ENCODE results near the gene LIAS. TPM values are rescaled to one million over a fixed set of nuclear protein-coding genes. Genes with fewer than 3 reads are reported as not detected.

The LIAS gene
- total and polyA plus RNA-seq, 2 of the 13 experiments (the other 11 are each of a cell fraction or from before 2014, with no cell fraction given), result 16.0 to 16.6 TPM

Small RNAs within 50 kb of the gene (microRNA-seq; reads per million reads assigned to microRNA genes)
- not detected for gene MIR5591

Small RNAs within 50 kb of the gene (small RNA-seq; reads per million reads assigned to genes)
- gene MIR5591 (ENCODE audit: insufficient read depth in 2 of 3, insufficient read length in 3 of 3, low read depth in 2 of 3, low replicate concordance in 1 of 3) (0 reads per million in 3 experiments), gene RF00019 (ENCODE audit: insufficient read depth in 2 of 3, insufficient read length in 3 of 3, low read depth in 2 of 3, low replicate concordance in 1 of 3) (0 reads per million in 3 experiments)

Other genes starting within 250 kb of the LIAS start
- gene RFC1, start 92.7 kb upstream of the LIAS start, total RNA-seq (2016; rRNA removed; fragmentation: Illumina TruSeq; extraction: Trizol), result 78.8 and 118 TPM in 2 replicates
- gene RFC1, start 92.7 kb upstream of the LIAS start, polyA plus RNA-seq (2011; rRNA removed), result 8.5 and 15.9 TPM in 2 replicates
- 41.9 and 82.0 TPM in 2 replicates for gene KLB, start 52.1 kb upstream of the LIAS start, total RNA-seq (2016; rRNA removed; fragmentation: Illumina TruSeq; extraction: Trizol)
- gene KLB, start 52.1 kb upstream of the LIAS start, polyA plus RNA-seq (2011; rRNA removed), result 22.6 and 25.3 TPM in 2 replicates
- 2,148 and 2,808 TPM in 2 replicates for gene RPL9, start 134 bp upstream of the LIAS start, total RNA-seq (2016; rRNA removed; fragmentation: Illumina TruSeq; extraction: Trizol)
- 849 and 993 TPM in 2 replicates for gene RPL9, start 134 bp upstream of the LIAS start, polyA plus RNA-seq (2011; rRNA removed)
- gene UGDH, start 68.4 kb downstream of the LIAS start, total RNA-seq (2016; rRNA removed; fragmentation: Illumina TruSeq; extraction: Trizol), result 384 and 661 TPM in 2 replicates
- gene UGDH, start 68.4 kb downstream of the LIAS start, polyA plus RNA-seq (2011; rRNA removed), result 89.8 and 99.0 TPM in 2 replicates
- gene SMIM14, start 179.8 kb downstream of the LIAS start, total RNA-seq (2016; rRNA removed; fragmentation: Illumina TruSeq; extraction: Trizol), result 16.3 and 26.2 TPM in 2 replicates
- gene SMIM14, start 179.8 kb downstream of the LIAS start, polyA plus RNA-seq (2011; rRNA removed), result 20.1 and 28.1 TPM in 2 replicates
- 36.2 and 72.9 TPM in 2 replicates for gene UBE2K, start 239.1 kb downstream of the LIAS start, total RNA-seq (2016; rRNA removed; fragmentation: Illumina TruSeq; extraction: Trizol)
- 58.7 and 81.0 TPM in 2 replicates for gene UBE2K, start 239.1 kb downstream of the LIAS start, polyA plus RNA-seq (2011; rRNA removed)

Data from HepG2 (cell line).